Erythroblast (primary cell): ENCODE measurements around the gene BMPR1B.

Experiments
- GATA1 ChIP-seq: IDR thresholded peaks from 2 replicates; pipeline ENCODE4 v1.6.1; 2011; ENCODE audit warnings: low read depth, mild to moderate bottlenecking, control low read depth, low read length, moderate library complexity
- POLR2A ChIP-seq: IDR thresholded peaks from 2 replicates; pipeline ENCODE4 v1.6.1; 2011; ENCODE audit warnings: mild to moderate bottlenecking, low read length

DNA sequence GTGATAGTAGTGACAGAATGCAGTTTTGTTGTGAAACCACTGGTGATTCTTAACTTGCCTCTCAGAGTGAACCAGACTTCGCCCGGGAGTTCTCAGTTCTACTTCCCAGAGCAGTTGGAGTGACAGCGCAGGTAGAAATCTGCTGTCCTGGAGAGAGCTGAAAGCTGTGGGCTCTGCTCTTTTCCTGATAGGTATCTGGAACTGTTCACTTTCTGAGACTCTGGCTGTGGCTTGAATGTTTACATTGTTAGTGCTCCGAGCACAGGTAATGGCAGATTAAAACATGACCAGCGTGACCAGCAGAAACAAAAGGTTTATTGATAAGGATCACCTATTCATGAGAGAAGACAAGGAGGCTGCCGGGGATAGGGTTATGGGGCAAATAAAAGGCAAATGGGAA lies 360.7 kb downstream of the BMPR1B start:
- TF ChIP-seq POLR2A = no peak
- TF ChIP-seq GATA1 = no peak
